BLaER1 (cell line): ENCODE data around the gene CHSY3.
"Not testable (repeated sequence)": the region's sequence is repeated elsewhere in the genome, so short reads cannot be mapped to it uniquely, and the experiment has no call there.

Source experiments
- H3K27ac ChIP-seq: shearing (Covaris generic); formaldehyde crosslinking; 2 replicates; pipeline ENCODE4 v1.8.1; 2022
- H3K27me3 ChIP-seq: shearing (Covaris generic); formaldehyde crosslinking; 2 replicates; pipeline ENCODE4 v1.8.1; 2022
- H3K36me3 ChIP-seq: shearing (Covaris generic); formaldehyde crosslinking; 2 replicates; pipeline ENCODE4 v1.8.1; 2022
- H3K4me1 ChIP-seq: shearing (Covaris generic); formaldehyde crosslinking; 2 replicates; pipeline ENCODE4 v1.8.1; 2022
- H3K4me2 ChIP-seq: shearing (Covaris generic); formaldehyde crosslinking; 2 replicates; pipeline ENCODE4 v1.8.1; 2022
- H3K4me3 ChIP-seq: shearing (Covaris generic); formaldehyde crosslinking; 2 replicates; pipeline ENCODE4 v1.8.1; 2022
- H3K9ac ChIP-seq: shearing (Covaris generic); formaldehyde crosslinking; 2 replicates; pipeline ENCODE4 v1.8.1; 2022
- H3K9me3 ChIP-seq: shearing (Covaris generic); formaldehyde crosslinking; 2 replicates; pipeline ENCODE4 v1.8.1; 2022
- H4K20me1 ChIP-seq: shearing (Covaris generic); formaldehyde crosslinking; 2 replicates; pipeline ENCODE4 v1.8.1; 2022
- Cebpa-rat ChIP-seq: shearing (Covaris generic); IDR thresholded peaks from 2 replicates; pipeline ENCODE4 v1.8.1; 2022

Gene CHSY3

GRCh38 chr5:130166839-130167490, 262.7 kb downstream of the CHSY3 start:
- Histone ChIP-seq H3K9ac (no peak overlapping the region), H3K9me3 (no peaks in the 10 kb centered on the region), H3K4me1 (no peaks in the 10 kb centered on the region), H3K27ac (no peak overlapping the region), H3K4me2 (no peak overlapping the region), H3K36me3 (no peaks in the 10 kb centered on the region), H3K27me3 (no peaks in the 10 kb centered on the region), H3K4me3 (no peak overlapping the region), H4K20me1 (no peaks in the 10 kb centered on the region)
- TF ChIP-seq Cebpa-rat: no peak

- Histone ChIP-seq H4K20me1 (no peaks in the 10 kb centered on the region), H3K9ac (no peak overlapping the region), H3K27me3 (no peaks in the 10 kb centered on the region), H3K4me2 (no peak overlapping the region), H3K9me3 (no peaks in the 10 kb centered on the region), H3K36me3 (no peaks in the 10 kb centered on the region), H3K4me3 (no peak overlapping the region), H3K27ac (no peak overlapping the region), H3K4me1 (no peaks in the 10 kb centered on the region)
- TF ChIP-seq Cebpa-rat: no peak
Observed at GRCh38 chr5:130168211-130168610, 263.9 kb downstream of the CHSY3 start.

- H4K20me1 ChIP-seq: no peaks in the 10 kb centered on the region
- H3K4me2 ChIP-seq: no peak overlapping the region
- no peaks in the 10 kb centered on the region for H3K36me3 ChIP-seq
- H3K9ac ChIP-seq: no peak overlapping the region
- no peaks in the 10 kb centered on the region for H3K4me1 ChIP-seq
- H3K9me3 ChIP-seq: no peaks in the 10 kb centered on the region
- no peaks in the 10 kb centered on the region for H3K27me3 ChIP-seq
- H3K4me3 ChIP-seq: no peak overlapping the region
- no peak overlapping the region for H3K27ac ChIP-seq
- no peak for TF ChIP-seq Cebpa-rat
Observed at GRCh38 chr5:130171699-130172098, 267.4 kb downstream of the CHSY3 start.

- H3K9me3 ChIP-seq: no peaks in the 10 kb centered on the region
- H3K4me3 ChIP-seq: no peak overlapping the region
- H3K27ac ChIP-seq: no peak overlapping the region
- no peak overlapping the region for H3K9ac ChIP-seq
- H3K27me3 ChIP-seq: no peaks in the 10 kb centered on the region
- H3K4me1 ChIP-seq: no peaks in the 10 kb centered on the region
- H3K4me2 ChIP-seq: no peak overlapping the region
- no peak for TF ChIP-seq Cebpa-rat
- H3K36me3 ChIP-seq: no peaks in the 10 kb centered on the region
- H4K20me1 ChIP-seq: no peaks in the 10 kb centered on the region
Observed at GRCh38 chr5:130183115-130183514, 278.9 kb downstream of the CHSY3 start.

- H3K9me3 ChIP-seq: no peaks in the 10 kb centered on the region
- TF ChIP-seq Cebpa-rat: no peak
- H3K27me3 ChIP-seq: no peaks in the 10 kb centered on the region
- H3K4me3 ChIP-seq: no peak overlapping the region
- H3K4me1 ChIP-seq: no peaks in the 10 kb centered on the region
- H3K4me2 ChIP-seq: no peak overlapping the region
- no peaks in the 10 kb centered on the region for H3K36me3 ChIP-seq
- H3K27ac ChIP-seq: no peak overlapping the region
- H3K9ac ChIP-seq: no peak overlapping the region
- no peaks in the 10 kb centered on the region for H4K20me1 ChIP-seq
Observed at GRCh38 chr5:130189961-130190360, 285.7 kb downstream of the CHSY3 start.

- H3K4me2 ChIP-seq: no peak overlapping the region
- no peak overlapping the region for H3K4me3 ChIP-seq
- peaks cover 16% of the 10 kb centered on the region for H3K9me3 ChIP-seq
- TF ChIP-seq Cebpa-rat: no peak
- H3K9ac ChIP-seq: no peak overlapping the region
- no peaks in the 10 kb centered on the region for H3K27me3 ChIP-seq
- no peaks in the 10 kb centered on the region for H3K4me1 ChIP-seq
- no peak overlapping the region for H3K27ac ChIP-seq
- H4K20me1 ChIP-seq: no peaks in the 10 kb centered on the region
- H3K36me3 ChIP-seq: no peaks in the 10 kb centered on the region
Observed at GRCh38 chr5:130198927-130199326, 294.7 kb downstream of the CHSY3 start.

- no peak overlapping the region for H3K27ac ChIP-seq
- no peaks in the 10 kb centered on the region for H3K27me3 ChIP-seq
- H3K4me3 ChIP-seq: no peak overlapping the region
- peaks cover 13% of the 10 kb centered on the region for H3K9me3 ChIP-seq
- H3K9ac ChIP-seq: no peak overlapping the region
- H3K4me2 ChIP-seq: no peak overlapping the region
- H4K20me1 ChIP-seq: no peaks in the 10 kb centered on the region
- no peaks in the 10 kb centered on the region for H3K4me1 ChIP-seq
- TF ChIP-seq Cebpa-rat: no peak
- no peaks in the 10 kb centered on the region for H3K36me3 ChIP-seq
Observed at GRCh38 chr5:130206686-130207085, 302.4 kb downstream of the CHSY3 start.

GRCh38 chr5:130213607-130214006, 309.3 kb downstream of the CHSY3 start:
- Histone ChIP-seq H3K4me3 (no peak overlapping the region), H3K36me3 (no peaks in the 10 kb centered on the region), H3K27me3 (no peaks in the 10 kb centered on the region), H3K27ac (no peak overlapping the region), H3K4me2 (no peak overlapping the region), H3K9ac (no peak overlapping the region), H3K4me1 (no peaks in the 10 kb centered on the region), H3K9me3 (no peaks in the 10 kb centered on the region), H4K20me1 (no peaks in the 10 kb centered on the region)
- TF ChIP-seq Cebpa-rat: no peak

GRCh38 chr5:130216286-130216685, 312.0 kb downstream of the CHSY3 start:
- no peak overlapping the region for H3K9ac ChIP-seq
- H3K27me3 ChIP-seq: no peaks in the 10 kb centered on the region
- no peak overlapping the region for H3K4me3 ChIP-seq
- no peaks in the 10 kb centered on the region for H3K4me1 ChIP-seq
- H3K4me2 ChIP-seq: no peak overlapping the region
- H3K27ac ChIP-seq: no peak overlapping the region
- H3K9me3 ChIP-seq: no peaks in the 10 kb centered on the region
- no peaks in the 10 kb centered on the region for H4K20me1 ChIP-seq
- H3K36me3 ChIP-seq: no peaks in the 10 kb centered on the region
- TF ChIP-seq Cebpa-rat: no peak

- TF ChIP-seq Cebpa-rat: no peak
- no peaks in the 10 kb centered on the region for H3K4me1 ChIP-seq
- no peaks in the 10 kb centered on the region for H3K27me3 ChIP-seq
- no peak overlapping the region for H3K9ac ChIP-seq
- H3K4me2 ChIP-seq: no peak overlapping the region
- H3K9me3 ChIP-seq: no peaks in the 10 kb centered on the region
- H3K4me3 ChIP-seq: no peak overlapping the region
- no peaks in the 10 kb centered on the region for H4K20me1 ChIP-seq
- no peaks in the 10 kb centered on the region for H3K36me3 ChIP-seq
- no peak overlapping the region for H3K27ac ChIP-seq
Observed at GRCh38 chr5:130222573-130222972, 318.3 kb downstream of the CHSY3 start.

GRCh38 chr5:130226556-130226955, 322.3 kb downstream of the CHSY3 start:
- not testable (repeated sequence) for H3K4me1 ChIP-seq, H3K9ac ChIP-seq, H3K36me3 ChIP-seq, H3K4me2 ChIP-seq, H3K4me3 ChIP-seq, H3K27ac ChIP-seq, H4K20me1 ChIP-seq, H3K27me3 ChIP-seq, H3K9me3 ChIP-seq
